Erythroblast (primary cell): ENCODE results near the gene SNRPA.

Experiments
- DNase-seq, 2 experiments: peaks; one replicate each; lab custom pipeline; 2025; lab: John Stamatoyannopoulos, UW
- GATA1 ChIP-seq: IDR thresholded peaks from 2 replicates; pipeline ENCODE4 v1.6.1; 2011; ENCODE audit warnings: low read depth, mild to moderate bottlenecking, control low read depth, low read length, moderate library complexity
- POLR2A ChIP-seq: IDR thresholded peaks from 2 replicates; pipeline ENCODE4 v1.6.1; 2011; ENCODE audit warnings: mild to moderate bottlenecking, low read length

The SNRPA gene

GRCh38 chr19:40735013-40735771 is 15.8 kb upstream of the SNRPA start:
- no peak for DNase-seq
- TF ChIP-seq GATA1 (no peak), POLR2A (no peak)

DNA sequence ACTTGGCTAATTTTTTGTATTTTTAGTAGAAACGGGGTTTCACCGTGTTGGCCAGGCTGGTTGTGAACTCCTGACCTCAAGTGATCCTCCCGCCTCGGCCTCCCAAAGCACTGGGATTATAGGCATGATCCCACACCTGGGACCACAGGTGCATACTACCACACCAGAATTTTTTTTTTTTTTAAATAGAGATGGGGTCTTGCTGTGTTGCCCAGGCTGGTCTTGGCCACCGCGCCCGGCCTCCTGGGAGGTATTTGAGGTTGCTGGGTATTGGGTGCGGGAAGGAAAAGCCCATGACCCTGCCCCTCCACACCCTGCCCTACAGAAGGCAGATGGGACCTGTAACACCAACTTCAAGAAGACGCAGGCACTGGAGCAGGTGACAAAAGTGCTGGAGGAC is 14.3 kb upstream of the SNRPA start:
- no peak for TF ChIP-seq POLR2A
- TF ChIP-seq GATA1, result no peak
- DNase-seq, result no peak

DNA sequence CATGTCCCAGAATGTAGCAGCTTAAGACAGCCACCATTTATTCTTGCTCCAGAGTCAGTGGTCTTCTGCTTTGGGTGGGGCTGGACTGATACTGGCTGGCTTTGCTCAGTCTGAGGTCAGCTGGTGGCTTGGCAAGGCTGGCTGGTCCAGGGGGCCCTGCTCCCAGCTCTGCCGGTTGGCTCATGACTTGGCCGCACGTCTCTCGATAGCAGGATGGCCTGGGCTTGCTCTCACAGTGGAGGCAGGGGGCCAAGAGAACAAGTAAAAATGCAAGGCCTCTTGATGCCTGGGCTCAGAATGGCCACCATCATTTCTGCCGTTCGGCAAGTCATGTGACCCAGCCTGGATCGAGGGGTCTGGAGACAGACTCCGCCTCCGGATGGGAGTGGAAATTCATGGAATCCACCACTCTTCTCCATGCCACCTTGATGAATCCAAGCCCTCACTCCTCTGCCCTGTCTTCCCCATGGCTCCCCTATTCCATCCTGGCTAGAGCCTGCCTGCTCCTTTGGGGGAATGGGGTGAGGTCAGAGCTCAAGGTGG is 13.8 kb upstream of the SNRPA start:
- TF ChIP-seq GATA1 (no peak), POLR2A (no peak)

GRCh38 chr19:40739030-40739839 is 11.8 kb upstream of the SNRPA start:
- TF ChIP-seq GATA1 (no peak), POLR2A (no peak)
- DNase-seq, result no peak

More for the DNA sequence above, 13.8 kb upstream of the SNRPA start:
- no peak for DNase-seq

DNA sequence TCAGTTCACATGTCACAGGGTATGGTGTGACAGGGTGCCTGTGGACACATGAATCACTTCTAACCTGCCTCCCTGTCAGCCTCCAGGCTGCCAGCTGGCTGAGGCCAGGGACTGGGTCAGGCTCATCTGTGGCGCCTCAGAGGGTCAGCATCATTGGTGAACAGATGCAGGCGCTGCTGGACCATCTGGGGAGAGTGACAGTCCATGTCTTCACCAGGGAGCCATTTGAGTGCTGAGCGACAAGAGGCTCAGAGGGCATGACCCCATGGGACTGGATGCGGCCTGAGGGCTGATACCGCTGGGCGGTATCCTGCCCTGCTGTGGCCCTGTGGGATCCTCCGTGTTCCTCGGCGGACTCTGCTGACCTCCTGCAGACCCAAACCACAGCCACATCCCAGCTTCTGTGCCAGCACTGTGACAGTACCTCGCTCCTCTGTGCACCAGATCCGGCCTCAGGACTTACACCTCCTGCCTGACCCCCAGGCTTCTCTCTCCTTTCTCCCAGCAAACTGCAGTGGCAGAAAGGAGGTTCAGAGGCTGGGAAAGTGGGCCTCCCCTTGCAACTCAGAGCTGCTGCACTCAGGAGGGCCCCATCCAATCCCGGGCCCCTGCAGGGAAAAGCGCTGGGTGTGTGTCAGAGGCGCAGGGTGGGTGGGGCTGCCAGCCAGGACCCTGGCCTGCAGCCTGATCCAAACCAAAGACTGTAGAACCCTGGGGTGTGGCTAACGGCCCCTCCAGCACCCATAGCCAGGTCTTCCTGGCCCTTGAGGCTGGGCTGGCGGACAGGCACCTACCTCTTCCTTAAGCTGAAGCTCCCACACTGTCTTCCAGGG is 10.9 kb upstream of the SNRPA start:
- TF ChIP-seq GATA1 (no peak), POLR2A (no peak)

GRCh38 chr19:40740747-40741146 is 10.3 kb upstream of the SNRPA start:
- TF ChIP-seq GATA1 (no peak), POLR2A (peak; percentile 10)

More for the DNA sequence above, 10.9 kb upstream of the SNRPA start:
- DNase-seq, result no peak

DNA sequence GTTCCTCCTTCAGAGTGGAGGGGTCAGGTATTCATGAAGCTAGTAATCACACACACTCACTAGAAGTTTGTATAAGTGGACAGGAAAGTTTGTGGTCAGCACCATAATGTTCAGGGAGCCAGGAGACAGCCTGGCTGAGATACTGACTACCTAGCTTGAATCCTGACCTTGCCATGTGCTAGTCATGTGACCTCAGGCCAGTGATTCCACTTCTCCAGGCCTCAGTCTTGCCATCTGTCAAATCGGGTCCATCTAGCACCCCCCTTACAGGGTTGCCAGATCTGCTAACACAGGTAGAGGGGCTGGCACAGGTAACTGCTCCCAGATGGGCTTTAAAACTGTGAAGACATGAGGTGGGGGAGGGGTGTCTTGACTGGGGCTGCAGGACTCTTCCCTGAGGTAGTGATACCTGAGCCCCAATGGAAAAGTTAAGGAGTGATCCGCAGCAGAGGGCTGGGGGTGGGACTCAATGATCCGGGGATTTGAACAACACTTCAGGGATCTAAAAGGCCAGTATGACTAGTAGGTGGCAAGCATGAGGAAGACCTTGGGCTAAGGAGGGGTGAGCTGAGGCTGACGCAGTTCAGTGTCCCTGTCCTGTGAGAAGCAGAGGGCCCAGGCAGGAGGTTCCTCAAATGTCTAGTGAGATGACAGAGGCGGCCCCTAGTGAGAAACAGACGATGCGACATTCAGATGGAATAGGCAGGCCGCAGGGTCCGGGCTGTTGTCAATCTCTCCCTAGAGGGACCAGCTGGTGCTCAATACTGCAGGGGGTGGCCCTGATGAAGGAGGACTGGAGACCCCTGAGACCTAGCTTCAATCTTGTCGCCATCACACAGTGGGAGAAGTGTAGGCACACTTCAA is 9.2 kb upstream of the SNRPA start:
- no peak for DNase-seq
- TF ChIP-seq POLR2A (no peak), GATA1 (no peak)

More at GRCh38 chr19:40740747-40741146, 10.3 kb upstream of the SNRPA start:
- no peak for DNase-seq

DNA sequence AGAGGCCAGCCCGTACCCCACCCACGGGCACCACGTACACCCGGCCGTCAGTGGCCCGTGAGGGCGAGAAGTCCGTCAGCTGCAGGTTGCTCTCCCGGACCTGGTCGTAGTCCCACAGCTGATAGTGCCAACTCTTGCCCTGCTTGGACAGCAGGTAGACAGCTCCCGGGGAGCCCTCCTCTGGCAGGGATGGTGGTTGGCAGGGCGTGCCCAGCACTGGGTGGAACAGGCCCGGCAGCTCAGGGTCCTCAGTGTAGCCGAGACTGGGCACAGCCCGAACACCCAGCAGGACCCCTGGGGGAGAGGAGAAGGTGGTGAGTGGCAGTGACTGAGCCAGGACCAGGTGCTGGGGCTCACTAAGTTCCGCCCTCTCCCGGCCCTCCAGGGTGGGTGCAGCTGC is 8.5 kb upstream of the SNRPA start:
- no peak for TF ChIP-seq GATA1
- TF ChIP-seq POLR2A, result no peak
- DNase-seq, result no peak

DNA sequence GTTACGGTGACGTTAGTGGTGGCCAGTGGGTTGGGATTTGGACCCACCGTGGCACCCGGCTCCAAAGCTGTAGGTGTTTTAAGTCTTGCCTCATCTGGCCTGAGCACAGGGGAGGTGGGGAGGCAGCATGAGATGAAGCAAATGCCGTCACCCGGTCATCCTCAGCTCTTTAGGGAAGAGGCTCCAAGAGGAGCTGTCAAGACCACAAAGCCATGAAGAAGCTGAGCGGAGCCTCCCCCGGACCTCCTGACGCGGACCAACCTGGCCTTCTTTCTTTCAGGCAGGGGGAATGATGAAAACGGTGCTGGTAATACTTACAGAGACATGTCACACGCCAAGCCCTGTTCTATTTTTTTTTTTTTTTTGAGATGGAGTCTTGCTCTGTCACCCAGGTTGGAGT is 8.1 kb upstream of the SNRPA start:
- TF ChIP-seq GATA1 (no peak), POLR2A (no peak)

DNA sequence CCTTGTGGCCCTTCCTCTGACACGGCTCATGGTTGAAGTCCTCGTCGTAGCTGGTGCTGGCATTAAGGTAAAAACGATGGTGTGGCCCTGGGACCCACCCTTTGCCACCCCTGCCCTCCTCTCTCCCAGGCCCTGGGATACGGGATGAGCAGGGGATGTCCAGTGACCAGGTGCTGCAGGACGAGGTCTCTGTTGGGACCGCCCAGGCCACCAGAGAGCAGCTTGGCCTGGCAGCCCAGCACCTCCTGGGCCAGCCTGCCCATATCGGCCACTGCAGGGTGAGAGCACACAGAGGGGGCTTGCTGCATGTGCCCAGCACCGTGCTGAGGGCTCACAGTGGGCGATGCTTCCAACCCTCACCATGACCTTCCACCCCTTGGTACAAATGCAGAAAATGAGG is 7.1 kb upstream of the SNRPA start:
- no peak for DNase-seq
- no peak for TF ChIP-seq GATA1
- no peak for TF ChIP-seq POLR2A

More for the DNA sequence above, 8.1 kb upstream of the SNRPA start:
- DNase-seq, result no peak

- peak; percentile 30 to 41 for DNase-seq
- TF ChIP-seq POLR2A (no peak), GATA1 (no peak)
Observed at GRCh38 chr19:40744554-40745401, 6.2 kb upstream of the SNRPA start.
